ENCODE measurements around the gene TOLLIP.

DNA sequence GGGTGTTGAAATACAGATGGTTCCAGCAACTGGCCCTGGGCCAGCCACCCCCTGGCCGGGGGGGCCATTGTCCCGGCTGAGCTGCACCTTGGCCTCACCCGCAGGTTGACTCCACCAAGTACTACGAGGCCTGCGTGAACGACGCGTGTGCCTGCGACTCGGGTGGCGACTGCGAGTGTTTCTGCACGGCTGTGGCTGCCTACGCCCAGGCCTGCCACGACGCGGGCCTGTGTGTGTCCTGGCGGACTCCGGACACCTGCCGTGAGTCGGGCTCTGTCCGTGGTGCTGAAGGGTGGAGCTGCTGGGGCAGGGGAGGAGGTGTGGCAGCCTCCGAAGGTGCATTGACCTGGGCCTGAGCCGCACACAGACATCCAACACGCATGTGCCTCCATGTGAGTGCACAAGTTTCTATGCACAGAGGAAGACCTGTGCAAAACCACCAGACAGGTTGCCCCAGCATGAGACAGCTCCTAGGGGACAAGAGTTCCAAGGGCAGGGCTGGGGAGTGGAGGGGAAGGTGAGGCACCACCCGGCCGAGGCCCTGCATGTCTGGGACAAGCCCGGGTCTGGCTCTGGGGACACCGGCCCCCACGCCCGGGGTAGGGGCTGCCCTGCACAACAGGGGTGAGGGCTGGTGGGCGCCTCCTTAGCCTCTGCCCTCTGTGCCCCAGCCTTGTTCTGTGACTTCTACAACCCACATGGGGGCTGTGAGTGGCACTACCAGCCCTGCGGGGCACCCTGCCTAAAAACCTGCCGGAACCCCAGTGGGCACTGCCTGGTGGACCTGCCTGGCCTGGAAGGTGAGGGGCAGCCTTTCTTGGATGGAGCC lies 70.5 kb downstream of the TOLLIP start:
- TF ChIP-seq, protein P1, sequence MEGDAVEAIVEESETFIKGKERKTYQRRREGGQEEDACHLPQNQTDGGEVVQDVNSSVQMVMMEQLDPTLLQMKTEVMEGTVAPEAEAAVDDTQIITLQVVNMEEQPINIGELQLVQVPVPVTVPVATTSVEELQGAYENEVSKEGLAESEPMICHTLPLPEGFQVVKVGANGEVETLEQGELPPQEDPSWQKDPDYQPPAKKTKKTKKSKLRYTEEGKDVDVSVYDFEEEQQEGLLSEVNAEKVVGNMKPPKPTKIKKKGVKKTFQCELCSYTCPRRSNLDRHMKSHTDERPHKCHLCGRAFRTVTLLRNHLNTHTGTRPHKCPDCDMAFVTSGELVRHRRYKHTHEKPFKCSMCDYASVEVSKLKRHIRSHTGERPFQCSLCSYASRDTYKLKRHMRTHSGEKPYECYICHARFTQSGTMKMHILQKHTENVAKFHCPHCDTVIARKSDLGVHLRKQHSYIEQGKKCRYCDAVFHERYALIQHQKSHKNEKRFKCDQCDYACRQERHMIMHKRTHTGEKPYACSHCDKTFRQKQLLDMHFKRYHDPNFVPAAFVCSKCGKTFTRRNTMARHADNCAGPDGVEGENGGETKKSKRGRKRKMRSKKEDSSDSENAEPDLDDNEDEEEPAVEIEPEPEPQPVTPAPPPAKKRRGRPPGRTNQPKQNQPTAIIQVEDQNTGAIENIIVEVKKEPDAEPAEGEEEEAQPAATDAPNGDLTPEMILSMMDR (conservative IDR thresholded peaks at IDR 0.05; ENCODE audit: low read depth, low read length): no peak
- TF ChIP-seq MXI1 (IDR thresholded peaks at IDR 0.05; ENCODE audit: borderline replicate concordance, low read depth, low read length) (no peak), RFX5 (IDR thresholded peaks at IDR 0.05; ENCODE audit: low read depth, low read length) (no peak), RAD21 (IDR thresholded peaks at IDR 0.05; ENCODE audit: low read length) (no peak), POLR2A (IDR thresholded peaks at IDR 0.05; ENCODE audit: low read depth, low read length) (no peak), CEBPB (IDR thresholded peaks at IDR 0.05; ENCODE audit: low read depth, low read length) (no peak), MAZ (IDR thresholded peaks at IDR 0.05; ENCODE audit: borderline replicate concordance, low read depth, low read length) (no peak), FOS (IDR thresholded peaks at IDR 0.05; ENCODE audit: low read depth, low read length) (no peak), SMC3 (IDR thresholded peaks at IDR 0.05; ENCODE audit: low read depth, low read length) (no peak)

Data from IMR-90 (cell line).